Stimulated activated naive CD8-positive, alpha-beta T cell treated with anti-CD3 and anti-CD28 coated beads, Interleukin-15, Interleukin-2, amounts not matched to agents 100 ng/mL and 50 ng/mL, for 24 hours (primary cell): ENCODE measurements around the gene PDHB.
A peak's percentile ranks its signal among the peaks of the same experiment; 100 is the strongest.
"Not testable (repeated sequence)": the region's sequence is repeated elsewhere in the genome, so short reads cannot be mapped to it uniquely, and the experiment has no call there.

Experiments used
- H3K27ac Mint-ChIP-seq: one replicate; pipeline ENCODE4 v1.8.0; 2021; ENCODE audit warnings: mild to moderate bottlenecking, mixed read lengths
- H3K27me3 Mint-ChIP-seq: one replicate; pipeline ENCODE4 v1.8.0; 2021; ENCODE audit warnings: mixed read lengths
- H3K36me3 Mint-ChIP-seq: one replicate; pipeline ENCODE4 v1.8.0; 2021; ENCODE audit warnings: low read depth, mixed read lengths
- H3K4me1 Mint-ChIP-seq: one replicate; pipeline ENCODE4 v1.8.0; 2021; ENCODE audit warnings: low read depth, mixed read lengths
- H3K4me3 Mint-ChIP-seq: one replicate; pipeline ENCODE4 v1.8.0; 2021; ENCODE audit warnings: mild to moderate bottlenecking, mixed read lengths
- H3K9me3 Mint-ChIP-seq: one replicate; pipeline ENCODE4 v1.8.0; 2021; ENCODE audit warnings: mixed read lengths

Gene PDHB

DNA sequence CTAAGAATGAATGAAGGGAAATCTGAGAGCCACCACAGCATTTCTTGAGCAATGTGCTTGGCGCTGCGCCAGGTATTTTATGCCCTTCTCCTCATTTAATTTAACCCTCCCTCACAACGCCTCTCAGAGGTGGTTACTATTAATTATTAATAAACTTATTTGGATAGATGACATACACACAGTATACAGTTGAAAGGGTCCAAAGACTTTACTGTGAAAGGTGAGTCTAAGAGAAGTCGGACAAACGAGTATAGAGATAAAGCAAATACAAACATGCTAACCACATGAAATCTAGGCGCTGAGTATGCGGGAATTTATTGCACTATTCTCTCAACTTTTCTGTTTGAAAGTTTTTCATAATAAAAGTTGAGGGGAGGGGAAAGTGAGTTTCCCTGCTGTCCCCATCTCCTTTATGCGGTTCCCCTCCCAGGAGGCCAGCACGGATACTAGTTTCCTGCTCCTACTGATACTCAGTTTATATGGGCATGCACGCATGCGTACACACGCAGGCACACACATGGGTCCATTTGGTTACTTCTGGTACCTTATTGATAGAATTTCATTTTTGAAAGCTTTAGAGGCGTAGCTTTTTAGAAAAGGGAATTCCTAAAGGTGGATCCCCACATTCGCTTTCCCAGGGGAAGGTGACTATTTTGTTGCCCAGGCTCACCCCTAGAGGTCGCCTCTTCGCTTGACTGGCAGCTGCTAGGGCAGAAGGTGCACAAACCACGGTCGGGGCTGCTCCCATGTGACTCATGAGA, 29.7 kb upstream of the PDHB start:
- Mint-ChIP-seq H3K36me3 (no peaks in the 10 kb centered on the region), H3K4me1 (peaks cover 16% of the 10 kb centered on the region), H3K27ac (peak overlapping the region; percentile 59), H3K27me3 (peaks cover 4% of the 10 kb centered on the region), H3K9me3 (no peaks in the 10 kb centered on the region), H3K4me3 (peak overlapping the region; percentile 41)

GRCh38 chr3:58462829-58463180, 29.2 kb upstream of the PDHB start:
- Mint-ChIP-seq H3K4me1 (peaks cover 16% of the 10 kb centered on the region), H3K27ac (no peak overlapping the region), H3K9me3 (no peaks in the 10 kb centered on the region), H3K27me3 (peaks cover 4% of the 10 kb centered on the region), H3K4me3 (no peak overlapping the region), H3K36me3 (no peaks in the 10 kb centered on the region)

DNA sequence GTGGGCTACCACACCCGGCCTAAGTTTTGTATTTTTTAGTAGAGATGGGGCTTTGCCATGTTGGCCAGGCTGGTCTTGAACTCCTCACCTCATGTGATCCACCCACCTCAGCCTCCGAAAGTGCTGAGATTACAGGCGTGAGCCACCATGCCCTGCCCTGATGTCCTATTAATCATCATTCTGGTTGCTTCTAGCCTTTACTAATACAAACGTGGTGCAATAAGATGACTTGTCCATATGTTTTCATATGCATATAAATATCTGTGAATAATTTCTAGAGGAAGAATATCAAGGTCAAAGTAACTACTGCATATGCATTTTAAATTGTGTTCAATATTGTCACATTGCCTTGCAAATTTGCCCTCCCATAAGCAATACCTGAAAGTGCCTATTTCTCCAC, 25.5 kb upstream of the PDHB start:
- Mint-ChIP-seq H3K4me1 (peaks cover 9% of the 10 kb centered on the region), H3K36me3 (peaks cover 14% of the 10 kb centered on the region), H3K27ac (no peak overlapping the region), H3K27me3 (no peaks in the 10 kb centered on the region), H3K4me3 (no peak overlapping the region), H3K9me3 (peaks cover 13% of the 10 kb centered on the region)

- Mint-ChIP-seq H3K4me3 (no peak overlapping the region), H3K36me3 (peaks cover 14% of the 10 kb centered on the region), H3K27me3 (no peaks in the 10 kb centered on the region), H3K4me1 (no peaks in the 10 kb centered on the region), H3K27ac (no peak overlapping the region), H3K9me3 (peaks cover 17% of the 10 kb centered on the region)
These were observed 18.5 kb upstream of the PDHB start for GRCh38 chr3:58452176-58452575.

- H3K4me3 Mint-ChIP-seq = no peak overlapping the region
- H3K36me3 Mint-ChIP-seq = no peaks in the 10 kb centered on the region
These were observed 8.2 kb upstream of the PDHB start for GRCh38 chr3:58441514-58442450.

GRCh38 chr3:58440996-58441355, 7.3 kb upstream of the PDHB start:
- H3K9me3 Mint-ChIP-seq, H3K36me3 Mint-ChIP-seq, H3K4me3 Mint-ChIP-seq, H3K27ac Mint-ChIP-seq, H3K27me3 Mint-ChIP-seq, H3K4me1 Mint-ChIP-seq: not testable (repeated sequence)

More at GRCh38 chr3:58441514-58442450, 8.2 kb upstream of the PDHB start:
- Mint-ChIP-seq H3K27ac (no peak overlapping the region), H3K27me3 (no peaks in the 10 kb centered on the region), H3K9me3 (no peaks in the 10 kb centered on the region), H3K4me1 (no peaks in the 10 kb centered on the region)

GRCh38 chr3:58437276-58437675, 3.6 kb upstream of the PDHB start:
- H3K9me3 Mint-ChIP-seq, H3K36me3 Mint-ChIP-seq, H3K27ac Mint-ChIP-seq, H3K4me3 Mint-ChIP-seq, H3K27me3 Mint-ChIP-seq: not testable (repeated sequence)
- H3K4me1 Mint-ChIP-seq = peaks cover 22% of the 10 kb centered on the region

GRCh38 chr3:58434990-58435389, 1.4 kb upstream of the PDHB start:
- H3K27ac Mint-ChIP-seq = no peak overlapping the region

GRCh38 chr3:58434511-58434910, 879 bp upstream of the PDHB start:
- H3K4me1 Mint-ChIP-seq = peaks cover 26% of the 10 kb centered on the region
- peaks cover 15% of the 10 kb centered on the region for H3K36me3 Mint-ChIP-seq
- no peaks in the 10 kb centered on the region for H3K9me3 Mint-ChIP-seq
- no peak overlapping the region for H3K27ac Mint-ChIP-seq
- no peaks in the 10 kb centered on the region for H3K27me3 Mint-ChIP-seq
- peak overlapping the region; percentile 95 for H3K4me3 Mint-ChIP-seq

More at GRCh38 chr3:58434990-58435389, 1.4 kb upstream of the PDHB start:
- H3K27me3 Mint-ChIP-seq = no peaks in the 10 kb centered on the region
- no peak overlapping the region for H3K4me3 Mint-ChIP-seq
- H3K4me1 Mint-ChIP-seq = peaks cover 26% of the 10 kb centered on the region
- H3K9me3 Mint-ChIP-seq = no peaks in the 10 kb centered on the region
- peaks cover 11% of the 10 kb centered on the region for H3K36me3 Mint-ChIP-seq

DNA sequence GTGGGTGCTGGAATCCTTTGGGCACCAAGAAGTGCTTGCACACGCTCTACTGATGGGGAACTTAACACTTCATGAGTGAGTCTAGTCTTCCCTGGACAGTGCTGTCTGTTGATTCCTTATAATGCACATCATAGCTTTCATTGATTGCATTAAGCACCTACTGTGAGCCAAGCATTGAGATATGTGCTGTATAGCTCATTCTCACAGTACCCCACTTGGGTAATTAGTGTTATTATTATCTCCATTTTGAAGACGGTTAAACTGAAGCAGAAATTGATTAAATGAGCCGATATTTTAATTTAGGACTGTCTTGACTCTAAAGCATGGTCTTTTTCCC, 504 bp upstream of the PDHB start:
- Mint-ChIP-seq H3K4me3 (peak overlapping the region; percentile 95), H3K36me3 (peaks cover 18% of the 10 kb centered on the region), H3K4me1 (peaks cover 26% of the 10 kb centered on the region), H3K27ac (peak overlapping the region; percentile 89), H3K27me3 (no peaks in the 10 kb centered on the region), H3K9me3 (no peaks in the 10 kb centered on the region)

DNA sequence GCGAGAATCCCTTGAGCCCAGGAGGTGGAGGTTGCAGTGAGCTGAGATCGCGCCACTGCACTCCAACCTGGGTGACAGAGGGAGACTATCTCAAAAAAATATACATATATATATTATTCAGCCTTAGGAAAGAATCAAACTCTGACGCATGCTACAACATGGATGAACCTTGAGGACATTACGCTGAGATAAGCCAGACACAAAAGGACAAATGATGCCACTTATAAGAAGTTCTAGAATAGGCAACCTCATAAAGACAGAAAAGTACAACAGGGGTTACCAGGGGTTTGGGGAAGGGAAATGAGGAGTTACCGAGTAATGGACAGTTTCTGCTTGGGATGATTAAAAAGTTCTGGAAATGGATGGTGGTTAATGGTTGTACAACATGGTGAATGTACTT, 727 bp downstream of the PDHB start:
- H3K4me1 Mint-ChIP-seq = peaks cover 26% of the 10 kb centered on the region
- no peaks in the 10 kb centered on the region for H3K9me3 Mint-ChIP-seq
- H3K4me3 Mint-ChIP-seq = peak overlapping the region; percentile 95
- peak overlapping the region; percentile 81 for H3K27ac Mint-ChIP-seq
- H3K27me3 Mint-ChIP-seq = no peaks in the 10 kb centered on the region
- H3K36me3 Mint-ChIP-seq = peaks cover 29% of the 10 kb centered on the region

DNA sequence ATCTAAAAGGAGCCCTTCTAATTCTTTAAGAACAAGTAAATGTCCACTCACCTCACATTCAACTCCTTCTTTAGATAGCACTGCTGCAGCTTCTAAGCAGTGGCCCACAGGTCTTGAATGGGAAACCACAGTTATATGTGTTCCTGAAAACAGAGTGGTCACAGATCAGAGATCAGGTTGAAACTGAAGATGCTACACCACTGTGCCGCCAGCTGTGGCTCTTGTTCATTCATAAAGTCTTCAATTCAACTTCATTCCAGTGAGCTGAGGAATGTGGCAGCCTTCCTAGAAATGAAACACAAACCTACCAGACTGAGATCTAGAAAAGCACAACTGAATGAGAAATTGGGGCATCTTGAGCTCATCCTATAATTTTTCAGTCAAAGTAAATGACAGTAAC, 4.0 kb downstream of the PDHB start:
- H3K27ac Mint-ChIP-seq = no peak overlapping the region
- H3K4me1 Mint-ChIP-seq = peaks cover 24% of the 10 kb centered on the region
- H3K27me3 Mint-ChIP-seq = no peaks in the 10 kb centered on the region
- H3K9me3 Mint-ChIP-seq = no peaks in the 10 kb centered on the region
- peaks cover 55% of the 10 kb centered on the region for H3K36me3 Mint-ChIP-seq
- H3K4me3 Mint-ChIP-seq = no peak overlapping the region

DNA sequence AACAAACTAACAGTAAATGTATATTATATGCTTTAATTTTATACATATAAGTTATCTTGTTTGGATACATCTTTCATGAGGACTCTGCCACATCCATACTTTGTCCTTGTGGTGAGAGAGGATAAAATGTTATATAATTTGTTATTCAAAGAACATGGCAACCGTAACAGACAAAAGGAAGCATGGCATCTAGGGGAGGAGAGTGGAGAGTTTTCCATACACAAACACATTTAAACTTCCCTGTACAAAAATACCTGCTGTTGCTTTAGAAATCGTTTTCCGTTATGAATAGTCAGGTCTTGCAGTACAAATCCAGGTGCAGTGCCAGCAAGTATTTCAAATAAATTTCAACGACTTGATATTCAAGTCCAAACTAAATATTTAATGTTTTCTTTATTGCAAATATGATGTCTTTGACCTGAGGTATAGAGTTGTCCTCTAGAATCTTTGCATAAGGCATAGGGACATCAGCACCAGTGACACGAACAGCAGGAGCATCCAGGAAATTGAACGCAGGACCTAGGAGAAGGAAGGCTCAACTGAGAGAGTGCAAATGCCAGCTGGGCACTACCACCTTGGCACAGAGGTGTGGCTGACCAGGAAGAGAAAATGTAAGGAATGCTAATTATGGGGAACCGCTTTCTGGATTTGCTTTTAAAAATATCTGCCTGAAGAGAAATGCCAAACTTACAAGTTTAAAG, 5.8 kb downstream of the PDHB start:
- H3K9me3 Mint-ChIP-seq = no peaks in the 10 kb centered on the region
- no peaks in the 10 kb centered on the region for H3K27me3 Mint-ChIP-seq
- no peak overlapping the region for H3K27ac Mint-ChIP-seq
- H3K36me3 Mint-ChIP-seq = peaks cover 61% of the 10 kb centered on the region
- H3K4me3 Mint-ChIP-seq = no peak overlapping the region
- peaks cover 10% of the 10 kb centered on the region for H3K4me1 Mint-ChIP-seq

GRCh38 chr3:58425782-58426181, 7.8 kb downstream of the PDHB start:
- no peak overlapping the region for H3K4me3 Mint-ChIP-seq
- H3K36me3 Mint-ChIP-seq = peaks cover 66% of the 10 kb centered on the region
- H3K27me3 Mint-ChIP-seq = no peaks in the 10 kb centered on the region
- H3K9me3 Mint-ChIP-seq = no peaks in the 10 kb centered on the region
- H3K27ac Mint-ChIP-seq = peak overlapping the region; percentile 58
- H3K4me1 Mint-ChIP-seq = no peaks in the 10 kb centered on the region

- no peaks in the 10 kb centered on the region for H3K9me3 Mint-ChIP-seq
- peaks cover 69% of the 10 kb centered on the region for H3K36me3 Mint-ChIP-seq
- peaks cover 3% of the 10 kb centered on the region for H3K4me1 Mint-ChIP-seq
- no peak overlapping the region for H3K4me3 Mint-ChIP-seq
- H3K27me3 Mint-ChIP-seq = no peaks in the 10 kb centered on the region
- peak overlapping the region; percentile 18 for H3K27ac Mint-ChIP-seq
These were observed 9.0 kb downstream of the PDHB start for GRCh38 chr3:58424613-58425012.
